ENCODE results near the gene SBF2.

DNA sequence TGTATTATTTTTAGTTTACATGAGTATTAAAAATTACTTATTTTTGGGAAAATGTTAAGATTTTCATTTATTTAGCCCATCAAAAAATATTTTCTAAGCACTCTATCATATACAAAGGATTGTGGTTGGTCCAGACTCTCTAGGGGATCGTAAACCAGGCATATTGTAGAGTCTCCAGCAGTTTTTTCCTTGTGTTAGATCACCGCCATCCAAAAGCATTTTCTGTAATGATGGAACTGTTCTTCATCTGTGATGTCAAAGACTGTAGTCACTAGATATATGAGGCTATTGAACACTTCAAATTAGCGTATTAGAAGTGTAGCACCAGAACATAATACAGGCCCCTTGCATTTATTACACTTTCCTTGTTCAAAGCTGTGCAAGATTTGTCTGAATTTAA lies 154.9 kb downstream of the SBF2 start:
- TF ChIP-seq POLR2A (IDR thresholded peaks at IDR 0.05) (no peak), POLR2AphosphoS5 (IDR thresholded peaks at IDR 0.05) (no peak), EP300 (IDR thresholded peaks at IDR 0.05) (no peak)
- TF ChIP-seq, protein P1, sequence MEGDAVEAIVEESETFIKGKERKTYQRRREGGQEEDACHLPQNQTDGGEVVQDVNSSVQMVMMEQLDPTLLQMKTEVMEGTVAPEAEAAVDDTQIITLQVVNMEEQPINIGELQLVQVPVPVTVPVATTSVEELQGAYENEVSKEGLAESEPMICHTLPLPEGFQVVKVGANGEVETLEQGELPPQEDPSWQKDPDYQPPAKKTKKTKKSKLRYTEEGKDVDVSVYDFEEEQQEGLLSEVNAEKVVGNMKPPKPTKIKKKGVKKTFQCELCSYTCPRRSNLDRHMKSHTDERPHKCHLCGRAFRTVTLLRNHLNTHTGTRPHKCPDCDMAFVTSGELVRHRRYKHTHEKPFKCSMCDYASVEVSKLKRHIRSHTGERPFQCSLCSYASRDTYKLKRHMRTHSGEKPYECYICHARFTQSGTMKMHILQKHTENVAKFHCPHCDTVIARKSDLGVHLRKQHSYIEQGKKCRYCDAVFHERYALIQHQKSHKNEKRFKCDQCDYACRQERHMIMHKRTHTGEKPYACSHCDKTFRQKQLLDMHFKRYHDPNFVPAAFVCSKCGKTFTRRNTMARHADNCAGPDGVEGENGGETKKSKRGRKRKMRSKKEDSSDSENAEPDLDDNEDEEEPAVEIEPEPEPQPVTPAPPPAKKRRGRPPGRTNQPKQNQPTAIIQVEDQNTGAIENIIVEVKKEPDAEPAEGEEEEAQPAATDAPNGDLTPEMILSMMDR (IDR thresholded peaks at IDR 0.05) = no peak

Data from gastroesophageal sphincter (tissue), 3 donors.